DOHH2 (cell line): ENCODE results near the gene SH3RF2.

ENCODE experiments used
- CTCF ChIP-seq: fragments of 200-600 bp; sonication (generic); IDR thresholded peaks from one replicate; pipeline ENCODE4 v1.5.1; 2014; ENCODE audit warnings: antibody characterized with exemption, mild to moderate bottlenecking, low read depth, low read length; ENCODE audit not compliant: poor library complexity, severe bottlenecking
- EZH2phosphoT487 ChIP-seq: fragments of 200-600 bp; sonication (generic); IDR thresholded peaks from 2 replicates; pipeline ENCODE4 v1.6.1; 2017; ENCODE audit warnings: borderline replicate concordance, mild to moderate bottlenecking, antibody characterized with exemption, low read length, moderate library complexity, mixed read lengths

GRCh38 chr5:145923405-145923804, 13.0 kb upstream of the SH3RF2 start:
- TF ChIP-seq CTCF = no peak
- TF ChIP-seq EZH2phosphoT487 = no peak
